HUES64 (cell line): ENCODE results near the gene TMEM234.

Source experiments
- H3K27ac ChIP-seq: 2 replicates; pipeline ENCODE4 v1.7.0; 2013; ENCODE audit warnings: low read depth, low read length, inconsistent platforms
- H3K27me3 ChIP-seq: 2 replicates; pipeline ENCODE4 v1.6.1; 2013; ENCODE audit warnings: mild to moderate bottlenecking, low read length; ENCODE audit not compliant: insufficient read depth
- H3K36me3 ChIP-seq: 2 replicates; pipeline ENCODE4 v1.6.1; 2013; ENCODE audit warnings: mild to moderate bottlenecking, low read length; ENCODE audit not compliant: insufficient read depth
- H3K4me1 ChIP-seq: 2 replicates; pipeline ENCODE4 v1.6.1; 2013; ENCODE audit warnings: mild to moderate bottlenecking, low read length, moderate library complexity; ENCODE audit not compliant: insufficient read depth
- H3K4me3 ChIP-seq: 2 replicates; pipeline ENCODE4 v1.5.1; 2013; ENCODE audit warnings: mild to moderate bottlenecking, low read length, moderate library complexity
- H3K9ac ChIP-seq: 2 replicates; pipeline ENCODE4 v1.6.1; 2013; ENCODE audit warnings: mild to moderate bottlenecking, low read depth, low read length
- H3K9me3 ChIP-seq: 2 replicates; pipeline ENCODE4 v1.6.1; 2013; ENCODE audit warnings: low read depth, low read length; ENCODE audit not compliant: insufficient read depth
- WGBS: fragments of 150-250, 120-280 bp; methylation state at CpG from one replicate; pipeline ENCODE4 v1.1.7; 2013; ENCODE audit warnings: missing lambda C conversion rate; 5-methylcytosine and 5-hydroxymethylcytosine counted together

Gene TMEM234

GRCh38 chr1:32232558-32233304 lies 10.6 kb upstream of the TMEM234 start:
- Histone ChIP-seq H3K36me3 (peaks cover 71% of the 10 kb centered on the region), H3K9ac (no peak overlapping the region), H3K27ac (no peak overlapping the region), H3K27me3 (no peaks in the 10 kb centered on the region), H3K4me1 (no peaks in the 10 kb centered on the region), H3K4me3 (no peak overlapping the region), H3K9me3 (no peaks in the 10 kb centered on the region)
- WGBS: 91% methylated on average over 8 of the region's 8 CpGs

- H3K27me3 ChIP-seq: no peaks in the 10 kb centered on the region
- H3K36me3 ChIP-seq: peaks cover 79% of the 10 kb centered on the region
- H3K9ac ChIP-seq: no peak overlapping the region
- no peak overlapping the region for H3K4me3 ChIP-seq
- WGBS: 91% methylated on average over 5 of the region's 5 CpGs
- no peaks in the 10 kb centered on the region for H3K4me1 ChIP-seq
- H3K27ac ChIP-seq: no peak overlapping the region
- H3K9me3 ChIP-seq: no peaks in the 10 kb centered on the region
Measured at GRCh38 chr1:32231843-32232432, 9.8 kb upstream of the TMEM234 start.

GRCh38 chr1:32228771-32229170 lies 6.6 kb upstream of the TMEM234 start:
- H3K36me3 ChIP-seq: peaks cover 88% of the 10 kb centered on the region
- H3K9me3 ChIP-seq: no peaks in the 10 kb centered on the region
- 96% methylated on average over 3 of the region's 3 CpGs for WGBS
- H3K27me3 ChIP-seq: no peaks in the 10 kb centered on the region
- no peak overlapping the region for H3K4me3 ChIP-seq
- H3K27ac ChIP-seq: no peak overlapping the region
- H3K4me1 ChIP-seq: no peaks in the 10 kb centered on the region
- H3K9ac ChIP-seq: no peak overlapping the region

GRCh38 chr1:32224285-32224684 lies 2.1 kb upstream of the TMEM234 start:
- peaks cover 55% of the 10 kb centered on the region for H3K36me3 ChIP-seq
- no peak overlapping the region for H3K4me3 ChIP-seq
- H3K27ac ChIP-seq: no peak overlapping the region
- H3K9me3 ChIP-seq: no peaks in the 10 kb centered on the region
- peaks cover 10% of the 10 kb centered on the region; the same call in 1 of the 2 replicates for H3K4me1 ChIP-seq
- H3K9ac ChIP-seq: no peak overlapping the region
- WGBS: 94% methylated on average over 3 of the region's 4 CpGs
- no peaks in the 10 kb centered on the region for H3K27me3 ChIP-seq

GRCh38 chr1:32223683-32224082 lies 1.5 kb upstream of the TMEM234 start:
- Histone ChIP-seq H3K4me3 (no peak overlapping the region), H3K36me3 (peaks cover 50% of the 10 kb centered on the region)
- WGBS: 93% methylated on average over 3 of the region's 3 CpGs

GRCh38 chr1:32221581-32221979 lies 573 bp downstream of the TMEM234 start:
- Histone ChIP-seq H3K27me3 (no peaks in the 10 kb centered on the region), H3K9me3 (no peaks in the 10 kb centered on the region), H3K4me1 (peaks cover 10% of the 10 kb centered on the region; the same call in 1 of the 2 replicates), H3K4me3 (peak overlapping the region; percentile 97), H3K9ac (peak overlapping the region; percentile 73), H3K36me3 (peaks cover 39% of the 10 kb centered on the region), H3K27ac (peak overlapping the region; percentile 72; the same call in 1 of the 2 replicates)
- WGBS: 10% methylated on average over 13 of the region's 13 CpGs

More at GRCh38 chr1:32223683-32224082, 1.5 kb upstream of the TMEM234 start:
- Histone ChIP-seq H3K9ac (no peak overlapping the region), H3K9me3 (no peaks in the 10 kb centered on the region), H3K4me1 (peaks cover 10% of the 10 kb centered on the region; the same call in 1 of the 2 replicates), H3K27ac (no peak overlapping the region), H3K27me3 (no peaks in the 10 kb centered on the region)

GRCh38 chr1:32220746-32221580 lies 1.2 kb downstream of the TMEM234 start:
- Histone ChIP-seq H3K27me3 (no peaks in the 10 kb centered on the region), H3K9me3 (no peaks in the 10 kb centered on the region), H3K9ac (peak overlapping the region; percentile 73), H3K4me3 (peak overlapping the region; percentile 97), H3K27ac (no peak overlapping the region), H3K36me3 (peaks cover 39% of the 10 kb centered on the region), H3K4me1 (peaks cover 10% of the 10 kb centered on the region; the same call in 1 of the 2 replicates)
- WGBS: 91% methylated on average over 3 of the region's 4 CpGs

GRCh38 chr1:32219022-32219421 lies 3.1 kb downstream of the TMEM234 start:
- peaks cover 38% of the 10 kb centered on the region for H3K36me3 ChIP-seq
- H3K9me3 ChIP-seq: no peaks in the 10 kb centered on the region
- H3K4me1 ChIP-seq: peaks cover 10% of the 10 kb centered on the region; the same call in 1 of the 2 replicates
- 96% methylated on average over 6 of the region's 7 CpGs for WGBS
- H3K27ac ChIP-seq: no peak overlapping the region
- no peak overlapping the region for H3K4me3 ChIP-seq
- no peak overlapping the region for H3K9ac ChIP-seq
- no peaks in the 10 kb centered on the region for H3K27me3 ChIP-seq

GRCh38 chr1:32216566-32216965 lies 5.6 kb downstream of the TMEM234 start:
- H3K4me1 ChIP-seq: peaks cover 8% of the 10 kb centered on the region; the same call in 1 of the 2 replicates
- WGBS: 94% methylated on average over 5 of the region's 5 CpGs
- H3K9ac ChIP-seq: no peak overlapping the region
- no peak overlapping the region for H3K4me3 ChIP-seq
- no peaks in the 10 kb centered on the region for H3K9me3 ChIP-seq
- peaks cover 33% of the 10 kb centered on the region for H3K36me3 ChIP-seq
- H3K27me3 ChIP-seq: no peaks in the 10 kb centered on the region
- no peak overlapping the region for H3K27ac ChIP-seq

- Histone ChIP-seq H3K9ac (no peak overlapping the region), H3K9me3 (no peaks in the 10 kb centered on the region), H3K27ac (no peak overlapping the region), H3K4me3 (no peak overlapping the region), H3K27me3 (no peaks in the 10 kb centered on the region), H3K4me1 (peaks cover 2% of the 10 kb centered on the region; the same call in 1 of the 2 replicates), H3K36me3 (peaks cover 33% of the 10 kb centered on the region)
- 91% methylated on average over 10 of the region's 10 CpGs for WGBS
Measured at GRCh38 chr1:32215629-32216480, 6.3 kb downstream of the TMEM234 start.
